Keratinocyte (primary cell): ENCODE data around the gene SCO1.

Experiments
- EZH2 ChIP-seq: IDR thresholded peaks from one replicate; pipeline ENCODE4 v1.6.1; 2012; ENCODE audit warnings: inconsistent platforms, mild to moderate bottlenecking, low read length, moderate library complexity
- TF ChIP-seq, protein P1 (sequence below), 3 experiments: IDR thresholded peaks in 1 of 3; conservative IDR thresholded peaks in 1 of 3; optimal IDR thresholded peaks in 1 of 3; 2 replicates in 2 of 3; 3 replicates in 1 of 3; pipeline versions ENCODE3 to v1.5.1; 2011; ENCODE audit warnings: low read length in 3 of 3, mild to moderate bottlenecking in 3 of 3, moderate library complexity in 2 of 3, control low read depth in 1 of 3, inconsistent platforms in 1 of 3; ENCODE audit not compliant: insufficient read depth in 2 of 3; ENCODE audit errors: extremely low read depth in 1 of 3

- TF ChIP-seq EZH2, result no peak
- TF ChIP-seq, protein P1, sequence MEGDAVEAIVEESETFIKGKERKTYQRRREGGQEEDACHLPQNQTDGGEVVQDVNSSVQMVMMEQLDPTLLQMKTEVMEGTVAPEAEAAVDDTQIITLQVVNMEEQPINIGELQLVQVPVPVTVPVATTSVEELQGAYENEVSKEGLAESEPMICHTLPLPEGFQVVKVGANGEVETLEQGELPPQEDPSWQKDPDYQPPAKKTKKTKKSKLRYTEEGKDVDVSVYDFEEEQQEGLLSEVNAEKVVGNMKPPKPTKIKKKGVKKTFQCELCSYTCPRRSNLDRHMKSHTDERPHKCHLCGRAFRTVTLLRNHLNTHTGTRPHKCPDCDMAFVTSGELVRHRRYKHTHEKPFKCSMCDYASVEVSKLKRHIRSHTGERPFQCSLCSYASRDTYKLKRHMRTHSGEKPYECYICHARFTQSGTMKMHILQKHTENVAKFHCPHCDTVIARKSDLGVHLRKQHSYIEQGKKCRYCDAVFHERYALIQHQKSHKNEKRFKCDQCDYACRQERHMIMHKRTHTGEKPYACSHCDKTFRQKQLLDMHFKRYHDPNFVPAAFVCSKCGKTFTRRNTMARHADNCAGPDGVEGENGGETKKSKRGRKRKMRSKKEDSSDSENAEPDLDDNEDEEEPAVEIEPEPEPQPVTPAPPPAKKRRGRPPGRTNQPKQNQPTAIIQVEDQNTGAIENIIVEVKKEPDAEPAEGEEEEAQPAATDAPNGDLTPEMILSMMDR (optimal IDR thresholded peaks at IDR 0.05 in 1 of 3, IDR thresholded peaks at IDR 0.05 in 1 of 3, conservative IDR thresholded peaks at IDR 0.05 in 1 of 3; ENCODE audit: extremely low read depth in 1 of 3, insufficient read depth in 2 of 3, low read length in 3 of 3), result no peak
Measured at GRCh38 chr17:10673312-10673711, 24.0 kb downstream of the SCO1 start.
